GM12873 (cell line): ENCODE data around the gene MACROD1.

ENCODE experiments used
- TF ChIP-seq, protein P1 (sequence below): IDR thresholded peaks from 2 replicates; pipeline ENCODE4 v1.5.1; 2012; ENCODE audit warnings: low read depth, mild to moderate bottlenecking, moderate library complexity, low read length, control low read depth; ENCODE audit not compliant: insufficient read depth; ENCODE audit errors: missing control alignments

The MACROD1 gene

DNA sequence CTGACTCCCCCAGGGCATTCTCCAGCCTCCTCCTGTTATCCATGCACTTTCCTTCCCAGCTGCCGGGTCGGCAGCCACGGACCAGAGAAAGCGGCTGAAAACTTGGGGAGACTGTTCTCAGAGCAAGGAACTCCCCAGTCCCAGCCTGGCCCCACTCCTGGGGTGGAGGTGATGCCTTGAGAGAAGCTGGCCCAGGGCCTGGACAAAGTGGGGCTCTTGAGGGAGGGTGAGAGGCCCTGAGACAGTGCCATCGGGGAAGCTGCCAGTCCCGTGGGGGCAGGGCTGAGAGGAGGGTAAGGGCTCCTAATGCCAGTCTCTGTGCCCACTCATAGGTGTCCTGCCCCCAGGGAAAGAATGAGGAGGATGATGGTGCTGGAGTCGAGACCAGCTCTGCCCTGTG lies 76.4 kb downstream of the MACROD1 start:
- TF ChIP-seq, protein P1, sequence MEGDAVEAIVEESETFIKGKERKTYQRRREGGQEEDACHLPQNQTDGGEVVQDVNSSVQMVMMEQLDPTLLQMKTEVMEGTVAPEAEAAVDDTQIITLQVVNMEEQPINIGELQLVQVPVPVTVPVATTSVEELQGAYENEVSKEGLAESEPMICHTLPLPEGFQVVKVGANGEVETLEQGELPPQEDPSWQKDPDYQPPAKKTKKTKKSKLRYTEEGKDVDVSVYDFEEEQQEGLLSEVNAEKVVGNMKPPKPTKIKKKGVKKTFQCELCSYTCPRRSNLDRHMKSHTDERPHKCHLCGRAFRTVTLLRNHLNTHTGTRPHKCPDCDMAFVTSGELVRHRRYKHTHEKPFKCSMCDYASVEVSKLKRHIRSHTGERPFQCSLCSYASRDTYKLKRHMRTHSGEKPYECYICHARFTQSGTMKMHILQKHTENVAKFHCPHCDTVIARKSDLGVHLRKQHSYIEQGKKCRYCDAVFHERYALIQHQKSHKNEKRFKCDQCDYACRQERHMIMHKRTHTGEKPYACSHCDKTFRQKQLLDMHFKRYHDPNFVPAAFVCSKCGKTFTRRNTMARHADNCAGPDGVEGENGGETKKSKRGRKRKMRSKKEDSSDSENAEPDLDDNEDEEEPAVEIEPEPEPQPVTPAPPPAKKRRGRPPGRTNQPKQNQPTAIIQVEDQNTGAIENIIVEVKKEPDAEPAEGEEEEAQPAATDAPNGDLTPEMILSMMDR, result no peak

DNA sequence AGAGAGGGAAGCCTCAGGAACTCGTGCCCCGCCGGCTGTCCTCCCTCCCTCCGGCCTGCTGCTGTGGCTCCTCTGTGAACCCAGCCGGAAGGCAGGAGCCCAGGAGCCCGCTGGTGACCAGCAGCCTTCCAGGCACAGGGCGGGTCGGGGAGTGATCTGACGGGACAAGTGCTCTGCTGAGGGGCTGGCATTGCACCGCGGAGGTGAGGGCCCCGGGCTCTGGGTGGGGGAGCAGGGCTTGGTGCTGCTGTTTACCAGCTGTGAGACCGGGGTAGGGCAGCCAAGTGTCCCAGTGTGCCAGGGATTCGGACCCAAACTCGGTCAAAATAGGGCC lies 76.9 kb downstream of the MACROD1 start:
- TF ChIP-seq, protein P1, result no peak

GRCh38 chr11:64088162-64089026 lies 77.5 kb downstream of the MACROD1 start:
- TF ChIP-seq, protein P1, result peak; percentile 49

- TF ChIP-seq, protein P1, result no peak
Measured at GRCh38 chr11:64086258-64087123, 79.4 kb downstream of the MACROD1 start.

DNA sequence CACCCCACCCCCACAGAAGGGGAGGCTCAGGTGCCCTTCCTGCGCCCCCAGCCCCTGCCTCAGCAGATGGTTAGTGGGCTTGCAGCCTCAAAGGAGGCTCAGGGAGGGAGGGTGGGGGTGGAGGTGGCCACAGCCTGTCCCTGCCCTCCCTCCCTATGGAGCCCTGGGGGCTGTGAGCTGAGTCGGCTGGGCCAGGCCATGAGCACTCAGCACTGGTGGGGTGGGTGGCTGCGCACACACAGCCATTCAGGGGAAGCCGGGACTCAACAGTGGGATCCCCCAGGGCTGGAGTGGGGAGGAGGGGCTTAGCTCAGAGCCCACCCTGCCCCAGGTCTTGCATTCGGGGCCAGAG lies 80.0 kb downstream of the MACROD1 start:
- TF ChIP-seq, protein P1, result no peak

DNA sequence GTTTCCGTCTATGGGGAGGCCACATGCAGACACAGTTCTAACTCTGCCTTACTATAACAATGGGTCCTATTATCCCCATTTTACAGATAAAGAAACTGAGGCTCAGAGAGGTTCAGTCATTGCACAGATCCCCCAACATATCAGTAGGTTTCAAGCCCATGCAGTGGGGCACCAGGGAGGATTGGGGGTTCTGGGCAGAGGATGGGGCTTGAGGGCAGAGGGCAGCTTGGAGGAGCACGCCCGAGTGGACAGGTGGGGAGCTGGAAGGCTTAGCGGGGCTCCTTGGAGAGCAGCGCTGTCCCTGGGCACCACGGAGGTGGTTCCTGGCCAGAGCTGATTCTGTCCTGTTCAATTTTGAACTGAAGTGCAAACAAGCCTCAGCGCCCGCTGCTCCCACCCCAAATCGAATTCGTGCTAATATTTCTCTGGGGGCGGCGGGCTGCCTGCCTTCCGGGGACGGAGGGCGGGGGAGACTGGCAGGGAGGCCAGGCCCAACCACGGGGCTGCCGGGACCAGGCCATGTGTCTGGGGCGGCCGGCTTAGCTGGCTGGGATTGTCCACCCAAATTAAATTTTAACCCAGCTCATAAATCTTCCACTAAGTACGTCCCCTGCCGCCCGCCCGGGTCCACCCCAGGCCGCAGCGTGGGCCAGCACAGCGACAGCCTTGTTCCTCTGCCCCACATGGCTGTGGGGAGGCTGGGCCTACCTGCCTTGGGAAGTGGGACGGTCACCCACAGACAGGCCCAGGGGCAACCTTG lies 80.8 kb downstream of the MACROD1 start:
- TF ChIP-seq, protein P1, result no peak
